ENCODE results near the gene SYTL2. TPM values are rescaled to one million over a fixed set of nuclear protein-coding genes. Genes with fewer than 3 reads are reported as not detected.
"Not testable (repeated sequence)": the region's sequence is repeated elsewhere in the genome, so short reads cannot be mapped to it uniquely, and the experiment has no call there.

SYTL2 gene
- total and polyA plus RNA-seq, 5 donors, result 4.3 to 7.3 (median 5.7) TPM

DNA sequence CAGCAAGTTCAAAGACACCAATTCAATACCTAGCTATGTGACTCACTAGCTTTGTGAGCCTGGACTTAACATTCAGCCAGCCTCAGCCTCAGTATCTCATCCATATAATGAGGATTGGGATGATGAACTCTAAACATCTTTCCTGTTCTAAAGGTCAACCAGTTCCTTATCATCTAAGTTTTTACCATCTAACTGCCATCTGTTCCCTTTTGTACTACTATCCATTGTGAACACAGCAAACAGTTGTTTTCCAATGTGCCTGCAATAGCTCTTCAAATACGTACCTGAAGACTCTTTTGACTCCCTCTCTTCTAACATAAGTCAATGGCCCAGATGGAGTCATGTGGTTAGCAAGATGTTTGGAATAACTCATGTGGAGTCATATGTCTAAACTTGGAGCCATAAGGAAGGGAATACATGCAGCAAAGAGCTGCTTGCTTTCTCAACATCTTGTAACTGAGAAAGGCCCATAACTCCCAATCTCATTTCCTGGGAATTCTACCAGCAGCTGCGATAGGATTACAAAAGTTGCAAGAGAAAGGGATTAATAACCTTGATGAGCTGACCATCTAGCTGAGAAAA lies 19.4 kb downstream of the SYTL2 start:
- Histone ChIP-seq H3K4me1 (ENCODE audit: control insufficient read depth, insufficient read depth, low read length) (no peaks in the 10 kb centered on the region), H3K27ac (ENCODE audit: low read length) (no peak overlapping the region), H3K9me3 (ENCODE audit: control insufficient read depth, low read length) (no peaks in the 10 kb centered on the region), H3K27me3 (ENCODE audit: control insufficient read depth, insufficient read depth) (no peaks in the 10 kb centered on the region), H3K4me3 (ENCODE audit: low read length) (no peak overlapping the region)
- DNase-seq (no peak), ATAC-seq (no peak)
- intact Hi-C loops (cut with DNase I), result no loop called here
- WGBS, result 94% methylated on average over 2 of the region's 2 CpGs

GRCh38 chr11:85787809-85788760 lies 22.9 kb downstream of the SYTL2 start:
- no peaks in the 10 kb centered on the region for H3K4me1 ChIP-seq (ENCODE audit: control insufficient read depth, insufficient read depth, low read length)
- H3K27me3 ChIP-seq (ENCODE audit: control insufficient read depth, insufficient read depth), result no peaks in the 10 kb centered on the region
- no peak overlapping the region for H3K4me3 ChIP-seq (ENCODE audit: low read length)
- intact Hi-C loops (cut with DNase I), result no loop called here
- no peak overlapping the region for H3K27ac ChIP-seq (ENCODE audit: low read length)
- 72% methylated on average over 3 of the region's 3 CpGs for WGBS
- ATAC-seq (no peak), DNase-seq (no peak)
- H3K9me3 ChIP-seq (ENCODE audit: control insufficient read depth, low read length), result no peaks in the 10 kb centered on the region

DNA sequence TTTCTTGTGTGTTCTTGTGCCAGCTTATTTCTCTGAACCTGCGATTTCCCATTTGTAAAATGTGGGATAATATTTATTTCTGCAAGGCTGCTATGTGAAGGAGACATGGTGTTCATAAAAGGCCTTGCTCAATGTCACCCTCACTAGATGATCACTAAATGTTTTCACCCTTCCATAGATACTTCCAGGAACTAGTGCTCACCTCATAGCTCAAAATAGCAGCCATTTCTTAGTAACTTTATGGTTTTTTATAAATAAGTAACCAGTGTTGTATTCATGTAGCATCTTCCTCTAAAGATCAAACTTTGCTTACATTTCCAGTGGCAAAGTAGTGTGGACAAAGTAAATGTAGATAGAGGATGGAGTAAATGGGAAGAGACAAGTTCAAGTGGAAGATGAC lies 23.8 kb downstream of the SYTL2 start:
- Histone ChIP-seq H3K27me3 (ENCODE audit: control insufficient read depth, insufficient read depth) (no peaks in the 10 kb centered on the region), H3K27ac (ENCODE audit: low read length) (no peak overlapping the region), H3K9me3 (ENCODE audit: control insufficient read depth, low read length) (no peaks in the 10 kb centered on the region), H3K4me1 (ENCODE audit: control insufficient read depth, insufficient read depth, low read length) (no peaks in the 10 kb centered on the region), H3K4me3 (ENCODE audit: low read length) (no peak overlapping the region)
- 92% methylated on average over 1 of the region's 1 CpG for WGBS
- ATAC-seq (no peak), DNase-seq (no peak)
- intact Hi-C loops (cut with DNase I), result no loop called here

DNA sequence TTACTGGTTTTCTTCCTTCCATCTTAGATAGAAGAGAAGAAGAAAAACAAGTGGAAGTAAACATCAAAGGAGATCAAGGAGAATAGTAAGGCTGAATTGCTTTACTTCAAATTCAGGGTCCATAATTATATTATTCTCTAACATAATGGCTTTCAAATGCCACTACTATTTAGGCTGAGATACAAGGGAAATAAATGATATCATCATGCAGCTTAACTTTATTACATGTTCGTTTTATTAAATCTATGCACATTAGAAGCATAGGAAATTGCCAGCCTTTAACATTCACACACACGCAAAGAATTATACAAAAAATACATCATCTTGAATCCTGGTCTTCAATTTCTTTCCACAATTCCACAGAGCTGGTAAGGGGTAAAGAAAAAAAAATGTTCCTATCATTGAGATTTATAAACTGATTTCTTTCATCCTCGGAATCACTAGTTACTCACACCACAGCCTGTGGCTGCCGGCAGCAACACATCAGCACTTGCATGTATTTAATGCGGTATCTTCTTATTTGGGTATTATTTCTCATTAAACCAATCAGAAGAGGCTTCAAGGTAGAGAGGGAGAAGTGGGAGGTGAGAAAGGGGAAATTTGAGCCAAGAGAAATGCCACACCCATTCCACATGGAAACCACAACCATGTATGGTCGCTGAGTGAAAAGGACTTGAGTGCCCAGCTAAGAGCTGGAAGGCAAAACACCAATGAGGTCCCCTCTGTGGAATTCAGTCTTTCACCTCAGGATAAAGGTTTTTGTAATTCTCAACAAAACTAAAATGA lies 26.3 kb downstream of the SYTL2 start:
- Histone ChIP-seq H3K4me1 (ENCODE audit: control insufficient read depth, insufficient read depth, low read length) (no peaks in the 10 kb centered on the region), H3K27ac (ENCODE audit: low read length) (no peak overlapping the region), H3K4me3 (ENCODE audit: low read length) (no peak overlapping the region), H3K9me3 (ENCODE audit: control insufficient read depth, low read length) (no peaks in the 10 kb centered on the region), H3K27me3 (ENCODE audit: control insufficient read depth, insufficient read depth) (no peaks in the 10 kb centered on the region)
- no peak for ATAC-seq
- 85% methylated on average over 6 of the region's 6 CpGs for WGBS
- intact Hi-C loops (cut with DNase I), result no loop called here
- no peak for DNase-seq

DNA sequence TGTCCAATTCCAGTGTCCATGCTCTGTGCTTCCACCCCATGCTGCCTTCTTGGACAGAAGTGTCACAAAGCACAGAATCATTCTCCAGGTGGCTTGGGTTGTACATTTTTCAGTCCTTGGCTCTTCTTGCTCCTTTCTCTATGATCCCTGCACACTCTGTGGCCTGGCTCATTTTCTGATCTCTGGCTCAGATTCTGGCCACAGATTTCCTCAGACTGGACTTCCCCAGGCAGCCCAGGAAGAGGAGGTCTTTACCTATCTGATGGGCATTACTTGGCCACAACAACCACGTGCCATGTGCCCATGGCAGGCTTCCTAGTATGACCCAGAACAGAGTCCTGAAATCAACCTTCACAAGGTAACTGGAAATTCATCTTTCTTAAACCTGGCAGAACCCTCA lies 27.2 kb downstream of the SYTL2 start:
- no peak overlapping the region for H3K4me3 ChIP-seq (ENCODE audit: low read length)
- ATAC-seq (no peak), DNase-seq (no peak)
- no peak overlapping the region for H3K27ac ChIP-seq (ENCODE audit: low read length)
- H3K27me3 ChIP-seq (ENCODE audit: control insufficient read depth, insufficient read depth), result no peaks in the 10 kb centered on the region
- H3K9me3 ChIP-seq (ENCODE audit: control insufficient read depth, low read length), result no peaks in the 10 kb centered on the region
- intact Hi-C loops (cut with DNase I), result no loop called here
- no peaks in the 10 kb centered on the region for H3K4me1 ChIP-seq (ENCODE audit: control insufficient read depth, insufficient read depth, low read length)
- 43% methylated on average over 1 of the region's 1 CpG for WGBS

GRCh38 chr11:85780780-85781517 lies 30.0 kb downstream of the SYTL2 start:
- H3K27ac ChIP-seq (ENCODE audit: low read length); H3K4me1 ChIP-seq (ENCODE audit: control insufficient read depth, insufficient read depth, low read length); DNase-seq; H3K27me3 ChIP-seq (ENCODE audit: control insufficient read depth, insufficient read depth); H3K4me3 ChIP-seq (ENCODE audit: low read length); ATAC-seq; intact Hi-C loops (cut with DNase I); H3K9me3 ChIP-seq (ENCODE audit: control insufficient read depth, low read length): not testable (repeated sequence)
- 90% methylated on average over 3 of the region's 3 CpGs for WGBS

DNA sequence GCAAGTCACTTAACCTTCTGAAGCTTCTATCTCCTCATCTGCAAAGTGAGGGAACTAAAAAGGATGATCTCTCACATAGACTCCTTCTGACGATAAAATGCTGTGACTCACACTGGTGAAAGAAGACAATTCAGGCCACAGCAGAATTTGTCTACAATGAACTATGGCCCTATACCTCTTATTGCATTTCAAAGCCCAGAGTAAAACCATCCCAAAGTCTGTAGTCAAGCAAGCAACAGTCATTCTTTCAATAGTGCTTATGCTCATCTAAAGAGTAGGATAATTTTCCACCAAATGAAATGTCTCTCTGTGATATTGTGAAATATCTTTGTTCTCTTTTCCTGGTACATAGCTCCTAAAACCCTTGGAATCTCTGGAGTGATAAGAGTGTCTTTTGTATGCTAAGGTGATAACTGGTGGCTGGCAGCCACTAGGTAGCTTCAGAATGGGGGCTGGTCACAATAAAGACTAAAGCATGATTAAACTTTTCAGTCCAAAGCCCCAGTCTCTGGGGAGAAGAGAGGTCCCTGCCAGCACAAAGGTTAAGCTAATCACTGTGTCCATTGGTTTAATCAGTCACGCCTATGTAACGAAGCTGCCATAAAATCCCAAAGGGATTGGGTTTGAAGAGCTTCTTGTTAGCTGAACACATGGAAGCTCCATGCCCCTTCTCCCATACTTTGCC lies 30.8 kb downstream of the SYTL2 start:
- 82% methylated on average over 3 of the region's 3 CpGs for WGBS
- no peaks in the 10 kb centered on the region for H3K4me1 ChIP-seq (ENCODE audit: control insufficient read depth, insufficient read depth, low read length)
- no peak overlapping the region for H3K27ac ChIP-seq (ENCODE audit: low read length)
- DNase-seq, result no peak
- H3K9me3 ChIP-seq (ENCODE audit: control insufficient read depth, low read length), result no peaks in the 10 kb centered on the region
- intact Hi-C loops (cut with DNase I), result no loop called here
- no peak for ATAC-seq
- no peak overlapping the region for H3K4me3 ChIP-seq (ENCODE audit: low read length)
- H3K27me3 ChIP-seq (ENCODE audit: control insufficient read depth, insufficient read depth), result no peaks in the 10 kb centered on the region

GRCh38 chr11:85777603-85777972 lies 33.4 kb downstream of the SYTL2 start:
- H3K27ac ChIP-seq (ENCODE audit: low read length); H3K4me1 ChIP-seq (ENCODE audit: control insufficient read depth, insufficient read depth, low read length); H3K4me3 ChIP-seq (ENCODE audit: low read length); DNase-seq; H3K27me3 ChIP-seq (ENCODE audit: control insufficient read depth, insufficient read depth); ATAC-seq; intact Hi-C loops (cut with DNase I); H3K9me3 ChIP-seq (ENCODE audit: control insufficient read depth, low read length): not testable (repeated sequence)
- 97% methylated on average over 3 of the region's 3 CpGs for WGBS

GRCh38 chr11:85776951-85777602 lies 33.9 kb downstream of the SYTL2 start:
- ATAC-seq, result no peak
- Histone ChIP-seq H3K4me1 (ENCODE audit: control insufficient read depth, insufficient read depth, low read length) (peaks cover 2% of the 10 kb centered on the region), H3K27ac (ENCODE audit: low read length) (no peak overlapping the region), H3K9me3 (ENCODE audit: control insufficient read depth, low read length) (no peaks in the 10 kb centered on the region), H3K4me3 (ENCODE audit: low read length) (no peak overlapping the region), H3K27me3 (ENCODE audit: control insufficient read depth, insufficient read depth) (no peaks in the 10 kb centered on the region)
- no peak for DNase-seq
- WGBS, result 76% methylated on average over 1 of the region's 1 CpG
- intact Hi-C loops (cut with DNase I), result no loop called here
